Fibroblast of mammary gland (primary cell): ENCODE results near the gene BPIFB4.

Experiments
- DNase-seq: peaks from one replicate; pipeline ENCODE4 v3.0.0-alpha.2; 2010; ENCODE audit warnings: low read depth
- H3K4me3 ChIP-seq: 2 replicates; pipeline ENCODE4 v1.5.1; 2011; ENCODE audit warnings: low read depth, mild to moderate bottlenecking, low read length, moderate library complexity; ENCODE audit not compliant: control insufficient read depth
- CTCF ChIP-seq: conservative IDR thresholded peaks from 2 replicates; pipeline ENCODE4 v1.5.1; 2011; ENCODE audit warnings: low read depth, low read length, inconsistent platforms; ENCODE audit not compliant: control insufficient read depth, insufficient read depth

The BPIFB4 gene

GRCh38 chr20:33065785-33066184, 13.7 kb upstream of the BPIFB4 start:
- DNase-seq = no peak
- no peak for TF ChIP-seq CTCF

GRCh38 chr20:33067806-33068205, 11.6 kb upstream of the BPIFB4 start:
- no peak for TF ChIP-seq CTCF
- no peak for DNase-seq
- H3K4me3 ChIP-seq = no peak overlapping the region

More at GRCh38 chr20:33065785-33066184, 13.7 kb upstream of the BPIFB4 start:
- H3K4me3 ChIP-seq = no peak overlapping the region

GRCh38 chr20:33068251-33068939, 11.0 kb upstream of the BPIFB4 start:
- no peak for TF ChIP-seq CTCF
- H3K4me3 ChIP-seq = no peak overlapping the region
- DNase-seq = no peak

GRCh38 chr20:33069673-33070072, 9.8 kb upstream of the BPIFB4 start:
- no peak for DNase-seq
- no peak overlapping the region for H3K4me3 ChIP-seq
- no peak for TF ChIP-seq CTCF

- no peak for TF ChIP-seq CTCF
- no peak for DNase-seq
- H3K4me3 ChIP-seq = no peak overlapping the region
Observed at GRCh38 chr20:33070111-33071053, 9.1 kb upstream of the BPIFB4 start.

- DNase-seq = no peak
- TF ChIP-seq CTCF = no peak
- H3K4me3 ChIP-seq = no peak overlapping the region
Observed at GRCh38 chr20:33071198-33071597, 8.2 kb upstream of the BPIFB4 start.
